CD4-positive, CD25-positive, alpha-beta regulatory T cell (primary cell): ENCODE measurements around the gene TMEM120B. TPM values are rescaled to one million over a fixed set of nuclear protein-coding genes. Genes with fewer than 3 reads are reported as not detected.

ENCODE experiments used
- ATAC-seq, 2 donors: fragments of 150-1000 bp; cut with Tn5 transposase; one replicate each; pipeline ENCODE4 v1.10.0; 2021; ENCODE audit warnings: low read depth in 2 of 2, moderate number of reproducible peaks in 2 of 2, moderate library complexity in 1 of 2
- DNase-seq, 3 donors: peaks; one replicate each; pipeline versions ENCODE4 v3.0.0 to v3.0.0-alpha.2; 2012 to 2022; ENCODE audit warnings: mixed read lengths in 1 of 3
- H3K27ac ChIP-seq: one replicate; pipeline ENCODE4 v1.7.0; 2013; ENCODE audit warnings: mild to moderate bottlenecking, low read length; ENCODE audit not compliant: insufficient read depth, poor library complexity, severe bottlenecking
- H3K27me3 ChIP-seq: one replicate; pipeline ENCODE4 v1.7.0; 2013; ENCODE audit warnings: low read length; ENCODE audit not compliant: control insufficient read depth, insufficient read depth
- H3K36me3 ChIP-seq: one replicate; pipeline ENCODE4 v1.7.0; 2013; ENCODE audit warnings: mild to moderate bottlenecking, low read length, moderate library complexity; ENCODE audit not compliant: control insufficient read depth, insufficient read depth
- H3K4me1 ChIP-seq: 2 replicates; pipeline ENCODE4 v1.7.0; 2013; ENCODE audit warnings: mild to moderate bottlenecking, low read length; ENCODE audit not compliant: insufficient read depth, control insufficient read depth, poor library complexity, severe bottlenecking
- H3K4me3 ChIP-seq: one replicate; pipeline ENCODE4 v1.7.0; 2013; ENCODE audit warnings: low read depth, mild to moderate bottlenecking, low read length, moderate library complexity
- H3K9me3 ChIP-seq, 2 experiments: 1 replicate in 1 of 2; 2 replicates in 1 of 2; pipeline ENCODE4 v1.7.0; 2013; ENCODE audit warnings: low read length in 2 of 2, mild to moderate bottlenecking in 1 of 2, moderate library complexity in 1 of 2; ENCODE audit not compliant: control insufficient read depth in 2 of 2
- H3K27ac Mint-ChIP-seq, 3 donors: one replicate each; pipeline ENCODE4 v1.8.0; 2020 to 2022; ENCODE audit warnings: mild to moderate bottlenecking in 3 of 3, mixed read lengths in 3 of 3, moderate library complexity in 2 of 3
- H3K27me3 Mint-ChIP-seq: one replicate; pipeline ENCODE4 v1.8.0; 2022; ENCODE audit warnings: mild to moderate bottlenecking, mixed read lengths
- H3K36me3 Mint-ChIP-seq: one replicate; pipeline ENCODE4 v1.8.0; 2020; ENCODE audit warnings: mixed read lengths
- H3K4me1 Mint-ChIP-seq, 4 donors: one replicate each; pipeline ENCODE4 v1.8.0; 2020 to 2022; ENCODE audit warnings: mixed read lengths in 4 of 4, mild to moderate bottlenecking in 1 of 4
- H3K4me3 Mint-ChIP-seq, 4 donors: one replicate each; pipeline ENCODE4 v1.8.0; 2020 to 2022; ENCODE audit warnings: mild to moderate bottlenecking in 4 of 4, mixed read lengths in 4 of 4, moderate library complexity in 3 of 4
- H3K9me3 Mint-ChIP-seq, 7 donors: one replicate each; pipeline ENCODE4 v1.8.0; 2020 to 2022; ENCODE audit warnings: mixed read lengths in 7 of 7, mild to moderate bottlenecking in 3 of 7, moderate library complexity in 2 of 7
- polyA plus RNA-seq, 4 donors: library from polyadenylated mRNA; unstranded; fragments of 300-500 nt; fragmentation: Illumina TruSeq; gene quantifications; one replicate each; pipeline ENCODE4 v1.2.3, GENCODE V29; 2021
- total RNA-seq: library from RNA; stranded (reverse); gene quantifications from one replicate; pipeline ENCODE4 v1.2.3, GENCODE V29; 2022

The TMEM120B gene
- total and polyA plus RNA-seq, 5 donors from 2014 or later, result 2.6 to 7.5 (median 2.7) TPM

- DNase-seq (peak in 1 of 3 donors; percentile 57), ATAC-seq (peak; percentile 10 to 12)
- H3K36me3 Mint-ChIP-seq, result peaks cover 16% of the 10 kb centered on the region
These were observed 82.0 kb downstream of the TMEM120B start for GRCh38 chr12:121794534-121795033.

GRCh38 chr12:121795034-121795968, 82.7 kb downstream of the TMEM120B start:
- Histone ChIP-seq H3K27ac (peak overlapping the region; percentile 98), H3K27me3 (no peaks in the 10 kb centered on the region), H3K4me3 (peak overlapping the region; percentile 62), H3K4me1 (peaks cover 81% of the 10 kb centered on the region), H3K9me3 (no peaks in the 10 kb centered on the region), H3K36me3 (peaks cover 29% of the 10 kb centered on the region)
- Mint-ChIP-seq H3K27ac (peak overlapping the region; percentile 78 to 98 (median 95)), H3K4me1 (peaks cover 0 to 69% (median 43%) of the 10 kb centered on the region in 4 donors), H3K36me3 (peaks cover 16% of the 10 kb centered on the region), H3K9me3 (no peaks in the 10 kb centered on the region), H3K4me3 (peak overlapping the region; percentile 87 to 92 (median 92)), H3K27me3 (peaks cover 19% of the 10 kb centered on the region)
- ATAC-seq (peak; percentile 14 to 23), DNase-seq (peak; percentile 77 to 88 (median 83))

More at GRCh38 chr12:121794534-121795033, 82.0 kb downstream of the TMEM120B start:
- peaks cover 29% of the 10 kb centered on the region for H3K36me3 ChIP-seq
- H3K9me3 ChIP-seq, result no peaks in the 10 kb centered on the region
- H3K4me3 Mint-ChIP-seq, result peak overlapping the region; percentile 87 to 92 (median 92)
- H3K4me3 ChIP-seq, result peak overlapping the region; percentile 62
- H3K27me3 ChIP-seq, result no peaks in the 10 kb centered on the region
- H3K27ac Mint-ChIP-seq, result peak overlapping the region; percentile 95 to 98 (median 98)
- peak overlapping the region; percentile 98 for H3K27ac ChIP-seq
- peaks cover 18% of the 10 kb centered on the region for H3K27me3 Mint-ChIP-seq
- H3K4me1 ChIP-seq, result peaks cover 87% of the 10 kb centered on the region
- H3K4me1 Mint-ChIP-seq, result peaks cover 0 to 76% (median 48%) of the 10 kb centered on the region in 4 donors
- H3K9me3 Mint-ChIP-seq, result no peaks in the 10 kb centered on the region

GRCh38 chr12:121796855-121797751, 84.6 kb downstream of the TMEM120B start:
- Mint-ChIP-seq H3K4me1 (peaks cover 0 to 54% (median 41%) of the 10 kb centered on the region in 4 donors), H3K27me3 (peaks cover 29% of the 10 kb centered on the region), H3K9me3 (no peaks in the 10 kb centered on the region), H3K27ac (peak overlapping the region; percentile 80 to 92 (median 92)), H3K4me3 (peak overlapping the region; percentile 90 to 98 (median 92)), H3K36me3 (peaks cover 23% of the 10 kb centered on the region)
- no peak for ATAC-seq
- no peaks in the 10 kb centered on the region for H3K9me3 ChIP-seq
- H3K4me1 ChIP-seq, result peaks cover 66% of the 10 kb centered on the region
- no peaks in the 10 kb centered on the region for H3K27me3 ChIP-seq
- peaks cover 25% of the 10 kb centered on the region for H3K36me3 ChIP-seq
- DNase-seq, result no peak
- H3K4me3 ChIP-seq, result peak overlapping the region; percentile 24
- peak overlapping the region; percentile 15 for H3K27ac ChIP-seq

GRCh38 chr12:121797937-121798786, 85.6 kb downstream of the TMEM120B start:
- DNase-seq, result no peak
- Mint-ChIP-seq H3K4me1 (peaks cover 0 to 60% (median 40%) of the 10 kb centered on the region in 4 donors), H3K9me3 (no peaks in the 10 kb centered on the region), H3K4me3 (peak overlapping the region; percentile 90 to 98 (median 93)), H3K36me3 (peaks cover 23% of the 10 kb centered on the region), H3K27me3 (peaks cover 30% of the 10 kb centered on the region), H3K27ac (peak overlapping the region; percentile 92 to 93 (median 92))
- Histone ChIP-seq H3K36me3 (peaks cover 25% of the 10 kb centered on the region), H3K27ac (peak overlapping the region; percentile 94), H3K9me3 (no peaks in the 10 kb centered on the region), H3K27me3 (no peaks in the 10 kb centered on the region), H3K4me3 (peak overlapping the region; percentile 65), H3K4me1 (peaks cover 64% of the 10 kb centered on the region)
- ATAC-seq, result no peak

GRCh38 chr12:121798787-121799155, 86.2 kb downstream of the TMEM120B start:
- peak overlapping the region; percentile 65 for H3K4me3 ChIP-seq
- DNase-seq (no peak), ATAC-seq (no peak)

GRCh38 chr12:121799156-121799841, 86.7 kb downstream of the TMEM120B start:
- Mint-ChIP-seq H3K27ac (peak overlapping the region; percentile 91 to 99 (median 93)), H3K36me3 (peaks cover 23% of the 10 kb centered on the region), H3K27me3 (peaks cover 30% of the 10 kb centered on the region)

More at GRCh38 chr12:121798787-121799155, 86.2 kb downstream of the TMEM120B start:
- H3K27me3 ChIP-seq, result no peaks in the 10 kb centered on the region
- no peaks in the 10 kb centered on the region for H3K9me3 Mint-ChIP-seq
- H3K27me3 Mint-ChIP-seq, result peaks cover 30% of the 10 kb centered on the region
- peaks cover 0 to 60% (median 40%) of the 10 kb centered on the region in 4 donors for H3K4me1 Mint-ChIP-seq
- H3K9me3 ChIP-seq, result no peaks in the 10 kb centered on the region
- H3K36me3 Mint-ChIP-seq, result peaks cover 23% of the 10 kb centered on the region
- H3K27ac Mint-ChIP-seq, result peak overlapping the region; percentile 91 to 97 (median 93)
- peak overlapping the region; percentile 90 to 98 (median 93) for H3K4me3 Mint-ChIP-seq
- peaks cover 25% of the 10 kb centered on the region for H3K36me3 ChIP-seq
- peaks cover 61% of the 10 kb centered on the region for H3K4me1 ChIP-seq
- peak overlapping the region; percentile 94 for H3K27ac ChIP-seq

More at GRCh38 chr12:121799156-121799841, 86.7 kb downstream of the TMEM120B start:
- DNase-seq (peak; percentile 49 to 84 (median 68)), ATAC-seq (no peak)
- Histone ChIP-seq H3K4me3 (peak overlapping the region; percentile 65), H3K27ac (peak overlapping the region; percentile 94), H3K4me1 (peaks cover 57% of the 10 kb centered on the region), H3K9me3 (no peaks in the 10 kb centered on the region), H3K27me3 (no peaks in the 10 kb centered on the region), H3K36me3 (peaks cover 25% of the 10 kb centered on the region)
- Mint-ChIP-seq H3K9me3 (no peaks in the 10 kb centered on the region), H3K4me3 (peak overlapping the region; percentile 90 to 98 (median 93)), H3K4me1 (peaks cover 0 to 58% (median 39%) of the 10 kb centered on the region in 4 donors)
